ENCODE measurements around the gene KRT16. TPM values are rescaled to one million over a fixed set of nuclear protein-coding genes. Genes with fewer than 3 reads are reported as not detected.

The KRT16 gene
- total RNA-seq, 2 donors from 2014 or later, result 4.0 to 6.7 TPM

DNA sequence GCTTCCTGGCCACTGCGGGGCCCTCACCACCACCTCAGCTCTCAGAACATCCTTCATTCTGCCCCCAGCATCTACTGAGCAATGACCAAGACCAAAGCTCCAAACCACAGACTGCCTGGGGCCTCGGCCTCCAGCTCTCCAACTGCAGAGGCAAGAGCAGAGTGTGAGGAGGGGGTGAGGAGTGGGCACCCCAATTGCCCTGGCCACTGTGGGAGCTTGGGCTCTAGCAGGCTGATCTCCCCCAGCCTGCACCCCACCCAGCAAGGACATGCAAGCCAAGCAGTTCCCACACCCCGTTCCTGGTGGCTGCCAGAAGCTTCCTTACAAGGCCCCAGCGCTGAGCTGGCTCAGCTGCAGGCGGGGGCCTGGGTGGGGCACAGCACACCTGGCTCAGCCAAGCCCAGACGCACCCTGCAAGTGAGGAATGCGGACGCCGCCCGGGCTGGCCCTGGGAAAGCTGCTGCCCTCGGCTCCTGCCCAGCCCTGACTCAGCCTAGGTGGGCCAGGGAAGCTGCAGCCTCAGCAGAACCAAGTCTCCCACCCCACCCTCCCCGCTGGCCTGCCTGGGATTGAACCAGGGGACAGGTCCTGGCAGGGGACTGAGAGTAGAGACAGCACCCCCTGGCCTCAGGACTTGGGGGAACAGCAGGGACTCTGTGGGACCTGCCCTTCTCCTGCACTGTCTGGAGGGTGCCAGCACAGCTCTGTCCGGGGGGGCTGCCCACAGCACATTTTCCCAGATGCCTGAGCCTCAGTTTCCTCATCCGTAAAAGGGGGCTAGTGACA, 41.5 kb upstream of the KRT16 start:
- Histone ChIP-seq H3K27ac (peak overlapping the region; percentile 82 to 89), H3K9me3 (no peaks in the 10 kb centered on the region), H3K4me3 (no peak overlapping the region), H3K4me1 (replicated peaks) (peaks cover 9% of the 10 kb centered on the region), H3K27me3 (replicated peaks; ENCODE audit: insufficient read depth) (no peaks in the 10 kb centered on the region), H3K36me3 (no peaks in the 10 kb centered on the region)
- intact Hi-C loops (cut with DNase I), result no loop called here
- TF ChIP-seq POLR2A (IDR thresholded peaks at IDR 0.05), result peak; percentile 34
- TF ChIP-seq POLR2AphosphoS5 (IDR thresholded peaks at IDR 0.05), result peak; percentile 92
- no peak for TF ChIP-seq CTCF (IDR thresholded peaks at IDR 0.05)
- peak; percentile 95 for DNase-seq (ENCODE audit: low spot score)
- 55% methylated on average over 14 of the region's 14 CpGs for WGBS

GRCh38 chr17:41653421-41653820, 40.9 kb upstream of the KRT16 start:
- TF ChIP-seq CTCF (IDR thresholded peaks at IDR 0.05), result no peak
- TF ChIP-seq POLR2A (IDR thresholded peaks at IDR 0.05), result no peak
- no peak for TF ChIP-seq POLR2AphosphoS5 (IDR thresholded peaks at IDR 0.05)
- no peaks in the 10 kb centered on the region for H3K36me3 ChIP-seq
- no peaks in the 10 kb centered on the region for H3K27me3 ChIP-seq (replicated peaks; ENCODE audit: insufficient read depth)
- H3K4me3 ChIP-seq, result no peak overlapping the region
- intact Hi-C loops (cut with DNase I), result no loop called here
- H3K4me1 ChIP-seq (replicated peaks), result peaks cover 13% of the 10 kb centered on the region
- peak overlapping the region; percentile 64 to 89 for H3K27ac ChIP-seq
- WGBS, result 90% methylated on average over 5 of the region's 5 CpGs
- no peak for DNase-seq (ENCODE audit: low spot score)
- H3K9me3 ChIP-seq, result no peaks in the 10 kb centered on the region

DNA sequence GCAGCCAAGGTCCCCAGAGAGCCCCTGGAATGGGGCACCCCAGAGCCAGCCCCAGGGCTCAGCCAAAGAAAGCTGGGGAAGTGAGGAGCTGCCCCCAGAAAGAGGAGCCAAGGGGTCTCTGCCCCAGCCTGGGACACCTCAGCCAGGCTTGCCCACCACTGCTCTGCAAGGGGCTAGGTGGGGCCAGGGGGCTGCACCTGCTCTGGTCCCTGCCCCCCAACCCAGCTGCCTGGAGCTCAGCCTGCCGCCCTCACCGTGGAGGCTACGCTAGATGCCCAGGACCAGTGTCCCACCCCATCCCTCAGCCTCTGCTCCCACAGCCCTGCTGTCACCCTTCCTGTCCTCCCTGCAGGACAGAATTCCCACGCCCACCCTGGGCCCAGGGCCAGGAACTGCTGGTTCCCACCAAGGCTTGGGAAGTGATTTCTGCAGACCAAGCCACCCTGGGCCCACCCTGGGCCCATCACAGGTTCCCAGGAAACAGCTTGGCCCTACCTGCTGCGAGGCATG, 39.9 kb upstream of the KRT16 start:
- DNase-seq (ENCODE audit: low spot score), result peak; percentile 3
- peak overlapping the region; percentile 64 to 89 for H3K27ac ChIP-seq
- H3K27me3 ChIP-seq (replicated peaks; ENCODE audit: insufficient read depth), result no peaks in the 10 kb centered on the region
- H3K4me3 ChIP-seq, result no peak overlapping the region
- peaks cover 16% of the 10 kb centered on the region for H3K4me1 ChIP-seq (replicated peaks)
- H3K36me3 ChIP-seq, result no peaks in the 10 kb centered on the region
- TF ChIP-seq POLR2AphosphoS5 (IDR thresholded peaks at IDR 0.05) (no peak), CTCF (IDR thresholded peaks at IDR 0.05) (no peak), POLR2A (IDR thresholded peaks at IDR 0.05) (no peak)
- WGBS, result 74% methylated on average over 5 of the region's 5 CpGs
- H3K9me3 ChIP-seq, result no peaks in the 10 kb centered on the region
- intact Hi-C loops (cut with DNase I), result no loop called here

DNA sequence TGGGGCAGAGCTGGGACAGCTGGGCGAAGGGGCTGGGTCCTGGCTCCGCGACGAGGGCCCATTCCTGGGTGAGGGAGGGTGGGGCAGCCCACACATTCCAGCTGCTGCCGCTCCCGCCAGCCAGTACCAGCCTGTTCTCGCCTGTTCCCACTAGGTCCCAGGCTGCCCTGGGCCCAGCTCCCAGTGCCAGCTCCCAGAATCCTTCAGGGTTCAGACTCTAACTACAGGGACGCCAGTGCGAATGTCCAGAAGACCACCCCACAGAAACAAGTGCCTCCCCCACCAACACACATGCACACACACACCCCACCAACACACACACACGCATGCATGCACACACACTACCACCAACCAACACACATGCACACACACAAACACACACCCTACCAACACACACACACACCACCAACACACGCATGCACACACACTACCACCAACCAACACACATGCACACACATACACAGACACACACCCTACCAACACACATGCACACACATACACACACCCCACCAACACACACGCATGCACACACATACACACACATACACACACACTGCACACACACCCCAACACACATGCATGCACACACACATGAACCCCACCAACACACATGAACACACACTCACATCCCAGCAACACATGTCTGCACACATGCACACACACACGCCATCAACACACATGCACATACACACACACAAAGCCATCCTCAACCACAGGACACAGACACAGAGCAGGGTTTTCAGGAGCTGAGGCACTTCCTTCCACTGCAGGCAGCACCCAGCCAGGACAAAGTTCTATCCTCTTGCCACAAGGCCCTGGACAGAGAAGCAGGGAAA, 39.3 kb upstream of the KRT16 start:
- 48% methylated on average over 13 of the region's 13 CpGs for WGBS
- TF ChIP-seq CTCF (IDR thresholded peaks at IDR 0.05) (peak in 1 of 4 experiments; percentile 6), POLR2A (IDR thresholded peaks at IDR 0.05) (no peak), POLR2AphosphoS5 (IDR thresholded peaks at IDR 0.05) (peak; percentile 89)
- Histone ChIP-seq H3K27ac (peak overlapping the region; percentile 64 to 89), H3K36me3 (no peaks in the 10 kb centered on the region), H3K27me3 (replicated peaks; ENCODE audit: insufficient read depth) (no peaks in the 10 kb centered on the region), H3K4me1 (replicated peaks) (peaks cover 16% of the 10 kb centered on the region), H3K9me3 (no peaks in the 10 kb centered on the region), H3K4me3 (no peak overlapping the region)
- intact Hi-C loops (cut with DNase I), result no loop called here
- DNase-seq (ENCODE audit: low spot score), result peak; percentile 92

All from prostate gland (tissue), 2 donors.